T47D (cell line): ENCODE results near the gene PTPRH.

Experiments used
- DNase-seq, 2 experiments: peaks; one replicate each; pipeline versions ENCODE4 v3.0.0 to v3.0.0-alpha.2; 2011 to 2012; ENCODE audit warnings: low read depth in 1 of 2, low spot score in 1 of 2
- JUND ChIP-seq: IDR thresholded peaks from 2 replicates; pipeline ENCODE4 v1.6.1; 2012; ENCODE audit warnings: low read depth
- in situ Hi-C: cut with HindIII; loops from 2 replicates; pipeline ENCODE4 v1.10.0; 2016; ENCODE audit warnings: low sequenced_read_pairs, low pct_unique_long_range_greater_than_20kb

The PTPRH gene

GRCh38 chr19:55153652-55154264 lies 55.5 kb downstream of the PTPRH start:
- in situ Hi-C loops: no loop called here
- no peak for TF ChIP-seq JUND
- no peak for DNase-seq

GRCh38 chr19:55152017-55152416 lies 57.3 kb downstream of the PTPRH start:
- DNase-seq: peak in 1 of 2 experiments; percentile 46
- TF ChIP-seq JUND: no peak
- in situ Hi-C loops: no loop called here

- no peak for TF ChIP-seq JUND
- DNase-seq: peak in 1 of 2 experiments; percentile 39
- in situ Hi-C loops: no loop called here
Observed at GRCh38 chr19:55149078-55150003, 60.0 kb downstream of the PTPRH start, which contains the start of gene TNNT1. TSS of gene TNNT1 (minus strand) at chr19:55149206. CDS start at chr19:55147157, 2,049 bp downstream.

- DNase-seq: peak in 1 of 2 experiments; percentile 80
- in situ Hi-C loops: no loop called here
- TF ChIP-seq JUND: no peak
Observed at GRCh38 chr19:55147545-55148251, 61.6 kb downstream of the PTPRH start.

GRCh38 chr19:55146705-55147273 lies 62.5 kb downstream of the PTPRH start:
- DNase-seq: peak; percentile 56 to 92
- in situ Hi-C loops: no loop called here
- TF ChIP-seq JUND: no peak

GRCh38 chr19:55146078-55146704 lies 63.1 kb downstream of the PTPRH start:
- peak; percentile 43 to 92 for DNase-seq
- in situ Hi-C loops: no loop called here
- TF ChIP-seq JUND: no peak

GRCh38 chr19:55145232-55145631 lies 64.1 kb downstream of the PTPRH start:
- in situ Hi-C loops: no loop called here
- no peak for TF ChIP-seq JUND

GRCh38 chr19:55141696-55142095 lies 67.6 kb downstream of the PTPRH start:
- DNase-seq: no peak
- TF ChIP-seq JUND: no peak
- in situ Hi-C loops: no loop called here

More at GRCh38 chr19:55145232-55145631, 64.1 kb downstream of the PTPRH start:
- no peak for DNase-seq

GRCh38 chr19:55137915-55138314 lies 71.4 kb downstream of the PTPRH start:
- in situ Hi-C loops: no loop called here
- DNase-seq: no peak
- TF ChIP-seq JUND: no peak

GRCh38 chr19:55136399-55137102 lies 72.8 kb downstream of the PTPRH start:
- in situ Hi-C loops: no loop called here
- no peak for DNase-seq
- no peak for TF ChIP-seq JUND

- DNase-seq: no peak
- in situ Hi-C loops: no loop called here
- no peak for TF ChIP-seq JUND
Observed at GRCh38 chr19:55134736-55135135, 74.6 kb downstream of the PTPRH start.
